GM12878 (cell line): ENCODE results near the gene KDM6A. TPM values are rescaled to one million over a fixed set of nuclear protein-coding genes. Genes with fewer than 3 reads are reported as not detected.

Source experiments
- ATAC-seq: fragments of 200-7000 bp; cut with Tn5 transposase; 3 replicates; pipeline ENCODE4 v1.9.1; 2020; ENCODE audit warnings: mild to moderate bottlenecking, moderate library complexity
- BruUV-seq: library from RNA; stranded (reverse); fragments of 400-500 nt; replicated peaks from 2 replicates; lab custom pipeline; 2021; lab: Mats Ljungman, UMichigan
- CTCF ChIA-PET: fragments of 300-600 bp; sonication (Branson Sonifier 250); formaldehyde crosslinking; extraction: SDS; loops from one replicate; lab custom pipeline; 2021; ENCODE audit warnings: inconsistent platforms; lab: Yijun Ruan, JAX
- POLR2A ChIA-PET: fragments of 350-600 bp; formaldehyde crosslinking; extraction: SDS; loops from one replicate; lab custom pipeline; 2021; ENCODE audit warnings: inconsistent platforms; lab: Charles Lee
- RAD21 ChIA-PET: fragments of 300-600 bp; sonication (Branson Sonifier 250); formaldehyde crosslinking; loops from one replicate; lab custom pipeline; 2023; ENCODE audit warnings: antibody characterized with exemption; ENCODE audit not compliant: unreplicated experiment; lab: Charles Lee
- SMC1A ChIA-PET: fragments of 300-600 bp; sonication (Branson Sonifier 250); formaldehyde crosslinking; loops from one replicate; lab custom pipeline; 2023; ENCODE audit not compliant: unreplicated experiment, uncharacterized antibody; lab: Charles Lee
- DNase-seq: peaks from one replicate; pipeline ENCODE4 v3.0.0-alpha.2; 2011; ENCODE audit warnings: low read depth, low spot score
- FAIRE-seq: peaks from 3 replicates; lab custom pipeline; 2011; peaks lifted over from hg19 to GRCh38; lab: Jason Lieb, UNC
- H2AFZ ChIP-seq: 2 replicates; pipeline ENCODE4 v1.6.0; 2011; ENCODE audit warnings: low read depth, low read length, control low read depth; ENCODE audit not compliant: control insufficient read depth
- H3K27ac ChIP-seq: 2 replicates; pipeline ENCODE4 v1.5.1; 2011; ENCODE audit warnings: control low read depth; ENCODE audit not compliant: control insufficient read depth, insufficient read depth
- H3K27me3 ChIP-seq, 2 experiments: replicated peaks in 1 of 2; 2 replicates each; pipeline versions ENCODE4 v1.6.0 to v1.6.1; 2011; ENCODE audit warnings: low read length in 1 of 2; ENCODE audit not compliant: control insufficient read depth in 2 of 2, insufficient read depth in 2 of 2
- H3K36me3 ChIP-seq, 2 experiments: 2 replicates each; pipeline ENCODE4 v1.5.1; 2011; ENCODE audit warnings: low read length in 1 of 2; ENCODE audit not compliant: control insufficient read depth in 2 of 2, insufficient read depth in 2 of 2
- H3K4me1 ChIP-seq: 2 replicates; pipeline ENCODE4 v1.6.1; 2011; ENCODE audit warnings: mild to moderate bottlenecking, low read length, moderate library complexity, mixed read lengths; ENCODE audit not compliant: control insufficient read depth, insufficient read depth
- H3K4me2 ChIP-seq: 2 replicates; pipeline ENCODE4 v1.6.0; 2011; ENCODE audit warnings: control low read depth; ENCODE audit not compliant: control insufficient read depth, insufficient read depth
- H3K4me3 ChIP-seq: fragments of 200-600 bp; sonication (generic); 2 replicates; pipeline ENCODE4 v1.5.1; 2016
- H3K79me2 ChIP-seq: 2 replicates; pipeline ENCODE4 v1.6.0; 2011; ENCODE audit warnings: low read length; ENCODE audit not compliant: control insufficient read depth, insufficient read depth
- H3K9ac ChIP-seq: 2 replicates; pipeline ENCODE4 v1.8.0; 2011; ENCODE audit warnings: low read length, control low read depth, mixed read lengths; ENCODE audit not compliant: control insufficient read depth, insufficient read depth
- H3K9me3 ChIP-seq: replicated peaks from 3 replicates; pipeline ENCODE4 v1.5.1; 2011; ENCODE audit warnings: mild to moderate bottlenecking, low read length; ENCODE audit not compliant: control insufficient read depth, insufficient read depth
- H4K20me1 ChIP-seq: 2 replicates; pipeline ENCODE4 v1.6.0; 2011; ENCODE audit not compliant: control insufficient read depth, insufficient read depth
- CEBPB ChIP-seq, 2 experiments: fragments of 150-350 bp in 1 of 2; IDR thresholded peaks; 2 replicates each; pipeline ENCODE4 v1.6.1; 2012 to 2014; ENCODE audit warnings: low read depth in 2 of 2, low read length in 2 of 2, borderline replicate concordance in 1 of 2, inconsistent platforms in 1 of 2
- CHD1 ChIP-seq: IDR thresholded peaks from 2 replicates; pipeline ENCODE4 v1.6.1; 2012; ENCODE audit warnings: low read depth, low read length, improper control_type of control experiment
- CHD2 ChIP-seq: IDR thresholded peaks from 2 replicates; pipeline ENCODE4 v1.6.1; 2011; ENCODE audit warnings: low read depth, low read length, improper control_type of control experiment, borderline replicate concordance
- HDGF ChIP-seq: fragments of 450-650 bp; IDR thresholded peaks from 2 replicates; pipeline ENCODE4 v1.6.1; 2016; ENCODE audit warnings: antibody characterized with exemption
- MTA3 ChIP-seq: IDR thresholded peaks from 2 replicates; pipeline ENCODE4 v1.6.1; 2012; ENCODE audit warnings: low read length, inconsistent platforms, borderline replicate concordance
- PML ChIP-seq: IDR thresholded peaks from 2 replicates; pipeline ENCODE4 v1.6.1; 2012; ENCODE audit warnings: low read length, inconsistent platforms
- RAD51 ChIP-seq: fragments of 450-650 bp; IDR thresholded peaks from 2 replicates; pipeline ENCODE4 v1.6.1; 2016; ENCODE audit warnings: moderate library complexity, mild to moderate bottlenecking, inconsistent platforms
- TARDBP ChIP-seq: IDR thresholded peaks from 2 replicates; pipeline ENCODE4 v1.6.1; 2016; ENCODE audit warnings: borderline replicate concordance
- WRNIP1 ChIP-seq: IDR thresholded peaks from 2 replicates; pipeline ENCODE4 v1.6.1; 2011; ENCODE audit warnings: low read depth, low read length, improper control_type of control experiment, borderline replicate concordance
- WGBS: methylation state at CpG from one replicate; pipeline ENCODE4 v1.1.6; 2016; ENCODE audit warnings: low lambda C conversion rate; ENCODE audit not compliant: insufficient replicate concordance, insufficient coverage; ENCODE audit errors: missing lambda C conversion rate; 5-methylcytosine and 5-hydroxymethylcytosine counted together
- in situ Hi-C: fragments of 300-500 bp; cut with MboI; formaldehyde crosslinking; loops from 9 replicates; pipeline ENCODE4 v1.14.3; 2018; ENCODE audit warnings: mixed read lengths
- intact Hi-C: fragments of 100-400 bp; cut with micrococcal nuclease; formaldehyde crosslinking; loops from one replicate; pipeline ENCODE4 v1.14.2; 2022; ENCODE audit not compliant: unreplicated experiment
- polyA plus RNA-seq, 11 experiments: library from polyadenylated mRNA; depleted of rRNA in 4 of 11; unstranded in 6 of 11; stranded (reverse) in 5 of 11; fragments of >200 nt; fragmentation: Nextera tagmentation in 4 of 11; fragmentation: Illumina TruSeq in 1 of 11; extraction: Ambion mirVana in 4 of 11; extraction: Trizol in 1 of 11; gene quantifications; 1 replicate in 1 of 11; 2 replicates in 10 of 11; pipeline versions ENCODE4 v1.2.1 to v1.2.3, GENCODE V29; 2011 to 2016; ENCODE audit warnings: inconsistent platforms in 2 of 11, missing spikeins in 2 of 11, low read depth in 1 of 11
- total RNA-seq, 4 experiments: library from RNA; depleted of rRNA in 3 of 4; stranded (reverse); fragments of >200 nt in 3 of 4; fragmentation: Illumina TruSeq in 1 of 4; extraction: Trizol in 1 of 4; gene quantifications; 2 replicates each; pipeline versions ENCODE4 v1.2.1 to v1.2.3, GENCODE V29; 2013 to 2021
- TF ChIP-seq, protein P1 (sequence below): IDR thresholded peaks from 2 replicates; pipeline ENCODE4 v1.6.1; 2011; ENCODE audit warnings: low read depth, low read length, improper control_type of control experiment, borderline replicate concordance

Gene KDM6A
- total and polyA plus RNA-seq, 10 of the 15 experiments (the other 5 are each of a cell fraction or from before 2014, with no cell fraction given) = 7.9 to 29.0 (median 20.4) TPM

DNA sequence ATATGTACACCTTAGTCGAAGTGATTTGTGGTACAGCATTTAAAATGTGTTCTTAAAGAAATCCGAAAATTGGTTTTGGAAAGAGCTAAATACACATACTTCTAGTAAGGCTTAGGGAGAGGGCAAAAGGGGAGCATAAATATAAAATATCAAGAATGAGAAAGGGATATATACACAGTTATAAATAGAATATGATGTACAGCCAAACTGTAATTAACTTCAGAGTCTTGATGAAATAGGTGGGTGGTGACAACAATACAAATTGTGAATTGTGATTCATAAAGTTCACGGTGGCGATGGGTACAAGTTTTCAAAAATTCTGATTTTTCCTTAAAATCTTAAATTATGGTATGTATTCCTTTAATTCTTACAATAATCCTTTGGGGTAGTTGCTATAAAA, 62.2 kb downstream of the KDM6A start (continued):
- TF ChIP-seq, protein P1, sequence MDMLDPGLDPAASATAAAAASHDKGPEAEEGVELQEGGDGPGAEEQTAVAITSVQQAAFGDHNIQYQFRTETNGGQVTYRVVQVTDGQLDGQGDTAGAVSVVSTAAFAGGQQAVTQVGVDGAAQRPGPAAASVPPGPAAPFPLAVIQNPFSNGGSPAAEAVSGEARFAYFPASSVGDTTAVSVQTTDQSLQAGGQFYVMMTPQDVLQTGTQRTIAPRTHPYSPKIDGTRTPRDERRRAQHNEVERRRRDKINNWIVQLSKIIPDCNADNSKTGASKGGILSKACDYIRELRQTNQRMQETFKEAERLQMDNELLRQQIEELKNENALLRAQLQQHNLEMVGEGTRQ = no peak
- TF ChIP-seq WRNIP1 (no peak), HDGF (no peak), CHD2 (no peak), CEBPB (IDR thresholded peaks at IDR 0.05; ENCODE audit: borderline replicate concordance in 1 of 2, low read depth in 2 of 2, low read length in 2 of 2) (no peak)

DNA sequence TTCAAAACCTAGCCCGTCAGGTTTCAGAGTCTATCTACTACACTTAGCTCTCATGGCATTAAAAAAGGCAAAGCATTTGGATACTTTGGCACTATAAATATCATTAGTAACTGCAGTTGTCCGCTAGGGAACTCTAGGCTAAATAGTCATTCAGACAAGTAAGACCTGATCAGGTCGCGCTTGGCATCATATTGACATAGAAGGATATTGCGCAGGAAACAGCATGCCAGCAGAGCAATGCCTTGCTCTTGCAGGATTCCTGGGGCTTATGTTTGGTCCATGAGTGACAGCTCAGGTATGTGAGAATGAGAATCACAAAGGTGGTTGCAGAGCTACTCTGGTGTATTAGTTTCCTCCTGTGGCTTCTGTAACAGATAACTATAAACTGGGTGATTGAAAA, 62.7 kb downstream of the KDM6A start:
- in situ Hi-C loops (no loop called here), intact Hi-C loops (no loop called here)
- H3K4me1 ChIP-seq = no peaks in the 10 kb centered on the region
- no peak overlapping the region for H3K9ac ChIP-seq
- 98% methylated on average over 5 of the region's 5 CpGs for WGBS
- ChIA-PET RAD21 (no interaction called here), POLR2A (no interaction called here)
- no TSS peak for BruUV-seq
- no peak for ATAC-seq
- H3K9me3 ChIP-seq = no peaks in the 10 kb centered on the region
- no peaks in the 10 kb centered on the region for H3K27me3 ChIP-seq
- H3K4me3 ChIP-seq = no peak overlapping the region
- peaks cover 65% of the 10 kb centered on the region for H3K79me2 ChIP-seq
- DNase-seq = no peak
- no peak for FAIRE-seq
- no peak overlapping the region for H3K4me2 ChIP-seq
- TF ChIP-seq TARDBP = no peak
- TF ChIP-seq RAD51 = no peak
- TF ChIP-seq MTA3 = no peak
- no peak for TF ChIP-seq CHD1
- no peak for TF ChIP-seq PML
- TF ChIP-seq, all 136 proteins: peak for 0
- ChIA-PET CTCF (no interaction called here), SMC1A (interaction anchor here (1.8 kb wide), 1 partner anchor 60 kb away, joined by 4 read pairs; no protein-coding TSS in a partner anchor)
- no peak overlapping the region for H2AFZ ChIP-seq
- no peaks in the 10 kb centered on the region for H3K36me3 ChIP-seq
- no peaks in the 10 kb centered on the region for H4K20me1 ChIP-seq
- no peak overlapping the region for H3K27ac ChIP-seq
